Measurements from ENCODE around the gene TBC1D23.
A peak's percentile ranks its signal among the peaks of the same experiment; 100 is the strongest.
"Not testable (repeated sequence)": the region's sequence is repeated elsewhere in the genome, so short reads cannot be mapped to it uniquely, and the experiment has no call there.

Gene TBC1D23

GRCh38 chr3:100257586-100257985 lies 3.2 kb upstream of the TBC1D23 start:
- DNase-seq, result no peak

DNA sequence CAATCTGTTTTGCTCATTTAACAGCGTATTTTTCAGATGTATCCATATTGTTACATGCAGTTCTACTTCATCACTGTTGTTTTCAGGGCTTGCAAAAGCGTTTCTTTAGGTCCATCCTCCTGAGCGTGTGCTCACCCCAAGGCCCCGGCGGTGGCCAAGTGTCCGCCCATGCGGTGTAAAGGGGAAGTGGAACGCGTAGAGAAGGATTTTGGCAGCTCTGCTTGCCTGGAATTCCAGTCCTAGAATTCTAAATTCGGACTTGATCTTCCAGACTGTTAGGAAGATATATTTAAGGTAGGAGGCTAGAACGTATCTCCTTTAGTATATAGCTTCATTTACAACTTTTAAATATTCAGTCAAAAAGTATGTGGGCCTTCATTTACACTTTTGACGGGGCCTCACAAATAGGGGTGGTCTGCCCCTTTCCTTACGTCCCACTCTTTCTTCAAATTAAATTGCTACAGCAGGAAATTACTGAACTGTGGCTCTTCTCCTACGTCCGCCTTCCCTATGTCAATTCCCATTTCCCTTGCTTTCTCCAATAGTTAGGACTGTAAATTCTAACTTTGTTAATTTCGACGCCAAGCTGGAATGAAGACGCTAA lies 609 bp upstream of the TBC1D23 start:
- DNase-seq, result peak; percentile 80

DNA sequence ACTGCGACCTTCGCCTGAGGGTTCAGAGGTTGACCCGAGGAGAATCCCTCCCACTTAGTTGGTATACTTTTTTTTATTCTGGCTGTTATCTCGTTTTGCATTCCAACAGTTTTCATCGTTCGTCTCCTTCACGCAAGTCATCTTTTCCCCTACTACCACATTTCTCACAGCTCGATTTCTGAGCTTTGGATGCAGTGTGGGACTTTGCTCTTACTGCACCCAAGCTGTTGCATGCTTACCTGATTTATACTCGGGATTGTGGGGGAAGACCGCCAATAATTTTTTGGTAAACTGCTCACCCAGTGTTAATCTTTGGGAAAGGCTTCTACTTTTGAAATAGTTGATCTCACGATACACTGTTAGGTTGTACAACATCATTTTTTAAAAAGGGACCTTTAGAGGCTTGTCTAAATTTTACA lies 702 bp downstream of the TBC1D23 start:
- DNase-seq, result no peak

GRCh38 chr3:100262925-100263324 lies 2.1 kb downstream of the TBC1D23 start:
- DNase-seq, result not testable (repeated sequence)

- DNase-seq, result no peak
Observed at GRCh38 chr3:100263583-100263982, 2.8 kb downstream of the TBC1D23 start.

GRCh38 chr3:100264242-100264641 lies 3.5 kb downstream of the TBC1D23 start:
- DNase-seq, result no peak

DNA sequence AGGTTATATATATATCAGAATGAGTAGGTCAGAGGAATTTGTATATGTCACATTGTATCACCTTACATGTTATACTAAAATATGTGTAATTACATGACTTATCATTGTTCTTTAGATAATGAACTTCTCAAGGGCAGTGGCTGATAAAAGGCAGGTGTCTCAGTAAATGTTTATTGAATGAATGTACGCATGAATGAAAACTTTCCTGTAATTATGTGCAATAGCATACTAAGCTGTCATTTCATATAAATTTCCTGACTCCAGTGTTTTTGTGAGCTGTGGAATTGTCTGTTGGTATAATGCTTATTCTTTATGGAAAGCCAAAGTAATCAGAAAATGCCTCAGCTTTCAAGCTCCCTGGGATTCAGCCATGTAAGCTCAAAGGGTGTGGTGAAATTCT lies 4.2 kb downstream of the TBC1D23 start:
- no peak for DNase-seq

- DNase-seq, result no peak
Observed at GRCh38 chr3:100266531-100266930, 5.7 kb downstream of the TBC1D23 start.

DNA sequence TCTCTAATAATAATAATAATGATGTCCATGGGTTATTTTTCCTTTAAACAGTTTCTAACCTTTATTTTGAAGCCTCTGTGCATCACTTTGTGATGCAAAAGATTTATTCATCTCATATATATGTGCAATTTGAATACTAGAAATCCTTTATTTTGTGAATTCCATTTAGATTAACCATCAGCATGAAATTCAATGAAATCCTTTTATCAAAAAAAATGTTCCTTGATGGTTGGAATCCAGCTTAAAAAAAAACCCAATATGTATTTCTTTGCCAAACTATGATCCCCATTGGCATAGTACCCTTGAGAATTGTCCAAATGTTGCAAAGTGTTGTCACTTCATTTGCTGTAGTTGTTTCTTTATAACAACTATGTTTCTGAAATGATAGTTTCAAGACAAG lies 7.4 kb downstream of the TBC1D23 start:
- DNase-seq, result no peak

DNA sequence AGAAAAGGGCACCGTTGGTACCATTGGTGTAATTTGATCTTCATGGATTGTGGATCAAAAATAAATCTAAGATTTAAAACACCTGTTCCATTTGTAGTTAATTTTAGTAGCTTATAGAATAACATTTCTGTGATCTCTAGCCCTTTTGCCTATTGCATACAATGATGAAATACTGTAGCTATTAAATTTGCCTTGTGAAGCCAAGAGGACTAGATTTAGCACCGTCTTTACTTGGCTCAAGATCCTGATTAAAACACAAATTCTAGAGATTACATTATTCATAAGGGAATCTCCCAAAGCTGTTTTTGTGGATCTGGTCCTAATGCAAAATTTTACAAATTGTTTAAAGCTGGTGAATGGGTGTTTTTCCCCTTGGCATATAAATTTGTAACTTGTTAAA lies 8.2 kb downstream of the TBC1D23 start:
- no peak for DNase-seq

- DNase-seq, result no peak
Observed at GRCh38 chr3:100269410-100270214, 8.8 kb downstream of the TBC1D23 start.

DNA sequence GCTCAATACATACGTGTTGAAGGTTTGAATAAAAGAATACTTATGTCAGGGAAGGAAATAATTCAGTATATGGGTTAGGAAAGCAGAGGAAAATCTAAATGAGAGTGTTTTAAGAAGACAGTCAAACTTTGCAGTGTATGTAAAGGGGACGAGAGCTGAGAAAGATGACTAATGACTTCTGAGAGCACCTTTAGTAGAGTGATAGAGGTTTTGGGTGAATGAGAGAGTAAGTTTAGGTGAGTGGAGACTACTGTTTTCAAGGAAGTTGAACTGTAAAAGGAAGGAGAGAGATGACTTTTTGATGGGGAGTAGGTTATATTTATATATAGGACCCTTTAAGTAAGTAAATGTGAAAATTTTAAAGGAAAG lies 9.4 kb downstream of the TBC1D23 start:
- DNase-seq, result no peak

- DNase-seq, result no peak
Observed at GRCh38 chr3:100271522-100271921, 10.7 kb downstream of the TBC1D23 start.

- DNase-seq, result not testable (repeated sequence)
Observed at GRCh38 chr3:100272797-100273611, 12.2 kb downstream of the TBC1D23 start.

DNA sequence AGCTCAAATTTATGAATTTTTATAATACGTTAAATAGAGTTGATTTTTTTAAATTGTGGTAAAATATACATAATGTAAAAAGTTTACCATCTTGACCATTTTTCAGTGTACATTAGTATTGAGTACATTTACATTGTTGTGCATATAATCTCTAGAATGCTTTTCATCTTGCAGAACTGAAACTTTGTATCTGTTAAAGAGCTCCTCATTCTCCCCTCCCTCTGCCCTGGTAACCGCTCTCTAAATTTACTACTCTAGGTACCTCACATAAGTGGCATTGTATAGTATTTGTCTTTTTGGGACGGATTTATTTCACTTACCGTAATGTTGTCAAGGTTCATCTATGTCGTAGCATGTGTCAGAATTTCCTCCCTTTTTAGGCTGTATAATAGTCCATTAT lies 13.6 kb downstream of the TBC1D23 start:
- no peak for DNase-seq

- no peak for DNase-seq
Observed at GRCh38 chr3:100277255-100277800, 16.5 kb downstream of the TBC1D23 start.

DNA sequence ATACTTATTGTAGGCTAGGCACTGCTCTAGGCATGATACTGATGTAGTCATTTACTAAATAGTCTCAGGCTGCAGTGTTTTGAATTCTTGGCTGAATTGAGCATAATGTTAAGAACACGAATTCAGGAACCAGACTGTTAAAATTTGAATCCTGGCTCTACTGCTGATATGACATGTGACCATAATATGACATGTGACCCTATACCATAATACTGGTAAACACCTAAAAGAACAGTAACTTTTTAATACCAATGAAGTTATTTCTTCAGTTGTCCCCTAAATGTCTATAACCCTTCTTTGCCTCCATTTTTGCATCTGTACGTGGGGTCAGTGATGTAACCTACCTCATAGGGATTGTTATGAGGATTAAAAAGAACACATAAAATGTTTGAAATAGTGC lies 18.1 kb downstream of the TBC1D23 start:
- no peak for DNase-seq

- DNase-seq, result no peak
Observed at GRCh38 chr3:100288288-100288894, 27.6 kb downstream of the TBC1D23 start.

- DNase-seq, result no peak
Observed at GRCh38 chr3:100289339-100289738, 28.5 kb downstream of the TBC1D23 start.

GRCh38 chr3:100295089-100295488 lies 34.3 kb downstream of the TBC1D23 start:
- no peak for DNase-seq

DNA sequence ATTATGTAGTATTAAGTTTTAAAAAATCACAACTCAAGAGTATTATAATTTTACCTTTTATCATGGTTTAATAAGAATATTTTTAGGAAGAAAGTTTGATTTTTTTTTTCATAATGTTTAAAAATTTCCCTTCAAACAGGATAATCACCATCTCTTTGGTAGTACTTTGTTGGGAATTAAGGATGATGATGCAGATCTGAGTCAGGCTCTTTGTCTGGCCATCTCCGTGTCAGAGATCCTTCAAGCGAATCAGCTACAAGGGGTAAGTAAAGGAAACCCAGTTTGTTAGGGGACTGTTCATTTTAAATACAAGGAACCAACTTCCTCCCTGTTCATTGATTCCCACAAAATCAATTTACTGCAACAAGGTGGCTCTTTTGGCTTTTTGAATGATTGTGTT lies 37.0 kb downstream of the TBC1D23 start:
- no peak for DNase-seq

DNA sequence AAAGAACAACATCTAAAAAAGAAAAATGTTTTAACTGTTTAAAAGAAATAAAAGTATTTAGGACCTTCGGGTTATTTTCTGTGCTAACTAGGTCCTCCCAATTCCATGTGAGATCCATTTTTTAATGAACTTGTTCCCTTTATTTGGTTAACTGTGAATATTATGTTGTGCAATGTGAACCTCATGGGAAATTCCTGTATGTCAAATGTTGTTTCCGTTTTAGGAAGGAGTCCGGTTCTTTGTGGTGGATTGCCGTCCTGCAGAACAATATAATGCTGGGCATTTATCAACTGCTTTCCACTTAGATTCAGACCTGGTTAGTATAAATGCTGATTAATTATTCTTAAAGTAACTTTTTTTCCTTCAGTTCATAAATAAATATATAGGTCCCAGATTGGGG lies 38.2 kb downstream of the TBC1D23 start:
- DNase-seq, result no peak

DNA sequence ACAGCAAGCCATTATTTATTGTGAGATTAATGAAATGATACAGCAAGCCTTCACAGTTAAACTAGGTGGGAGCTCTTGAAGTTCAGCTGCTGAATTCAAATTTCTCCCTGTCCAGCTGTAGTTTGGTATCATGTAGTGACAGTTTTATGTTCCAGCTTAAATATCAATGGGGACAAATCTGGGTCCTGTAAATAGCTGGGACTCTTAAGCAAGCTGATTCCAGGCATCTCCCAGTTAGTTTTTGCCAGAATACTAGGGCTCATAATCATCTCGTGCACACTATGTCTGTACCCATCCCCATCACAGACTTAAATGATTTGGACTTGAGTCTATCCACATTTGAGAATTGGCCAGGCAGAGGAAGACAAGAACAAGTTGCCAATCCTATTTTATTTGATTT lies 45.9 kb downstream of the TBC1D23 start:
- DNase-seq, result no peak
